ENCODE data around the gene RNF13.

GRCh38 chr3:149970716-149971402 is 157.8 kb downstream of the RNF13 start, which contains the start of gene PFN2:
- TF ChIP-seq CTCF (conservative IDR thresholded peaks at IDR 0.05 in 1 of 2, IDR thresholded peaks at IDR 0.05 in 1 of 2; ENCODE audit: extremely low read depth in 1 of 2, insufficient read depth in 1 of 2, low read depth in 1 of 2, low read length in 2 of 2) (no peak), EZH2 (IDR thresholded peaks at IDR 0.05; ENCODE audit: borderline replicate concordance, low read length) (no peak)

Data from mammary epithelial cell (primary cell).